Measurements from ENCODE around the gene SUCLG2.

GRCh38 chr3:67551361-67552016 lies 102.9 kb downstream of the SUCLG2 start:
- TF ChIP-seq CTCF (IDR thresholded peaks at IDR 0.05), result no peak
- no peak for TF ChIP-seq POLR2A (IDR thresholded peaks at IDR 0.05)
